GM06990 (cell line): Measurements from ENCODE around the gene GRHPR.

Experiments used
- DNase-seq: peaks from one replicate; pipeline ENCODE4 v3.0.0-alpha.2; 2011; ENCODE audit not compliant: insufficient read length; ENCODE audit errors: extremely low read depth
- H3K27me3 ChIP-seq: replicated peaks from 2 replicates; pipeline ENCODE4 v1.6.0; 2011; ENCODE audit warnings: low read length; ENCODE audit not compliant: control insufficient read depth, insufficient read depth
- H3K36me3 ChIP-seq: 2 replicates; pipeline ENCODE4 v1.5.1; 2011; ENCODE audit warnings: low read length; ENCODE audit not compliant: control insufficient read depth, insufficient read depth
- H3K4me3 ChIP-seq: replicated peaks from 2 replicates; pipeline ENCODE4 v1.5.1; 2011; ENCODE audit warnings: low read depth, mild to moderate bottlenecking, control low read depth, low read length
- TF ChIP-seq, protein P1 (sequence below): IDR thresholded peaks from 2 replicates; pipeline ENCODE4 v1.5.1; 2011; ENCODE audit warnings: low read length, control low read depth, mild to moderate bottlenecking, inconsistent platforms; ENCODE audit not compliant: insufficient read depth, poor library complexity, severe bottlenecking

Gene GRHPR

DNA sequence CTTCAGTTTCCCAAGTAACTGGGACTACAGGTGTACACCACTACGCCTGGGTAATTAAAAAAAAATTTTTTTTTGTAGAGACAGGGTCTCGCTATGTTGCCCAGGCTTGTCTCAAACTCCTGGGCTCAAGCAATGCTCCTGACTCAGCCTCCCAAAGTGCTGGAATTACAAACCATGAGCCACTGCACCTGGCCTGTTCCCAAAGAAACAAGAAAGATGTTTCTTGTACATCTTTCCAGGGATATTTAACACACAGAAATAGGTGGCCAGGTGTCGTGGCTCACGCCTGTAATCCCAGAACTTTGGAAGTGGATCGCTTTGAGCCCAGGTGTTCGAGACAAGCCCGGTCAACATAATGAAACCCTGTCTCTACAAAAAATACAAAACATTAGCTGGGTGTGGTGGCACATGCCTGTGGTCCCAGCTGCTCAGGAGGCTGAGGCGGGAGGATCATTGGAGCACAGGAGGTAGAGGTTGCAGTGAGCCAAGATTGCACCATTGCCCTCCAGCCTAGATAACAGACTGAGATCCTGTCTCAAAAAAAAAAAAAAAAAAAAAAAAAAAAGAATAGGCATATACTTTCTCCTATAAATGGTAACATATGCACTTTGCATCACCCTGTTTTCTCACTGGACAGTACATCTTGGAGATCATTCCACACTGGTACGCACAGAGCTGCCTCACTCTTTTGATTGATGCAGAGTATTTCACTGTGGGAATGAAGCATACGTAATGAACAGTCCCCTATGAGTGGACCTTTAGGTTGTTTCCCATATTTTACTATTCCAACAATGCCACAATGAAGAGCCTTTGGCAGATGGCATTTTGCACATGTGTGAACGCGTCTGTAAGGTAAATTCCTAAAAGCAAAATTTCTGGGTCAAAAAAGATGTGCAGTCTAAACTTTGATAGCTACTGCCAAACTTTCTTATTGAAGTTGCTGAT, 2.0 kb upstream of the GRHPR start:
- Histone ChIP-seq H3K36me3 (peaks cover 4% of the 10 kb centered on the region), H3K27me3 (no peaks in the 10 kb centered on the region), H3K4me3 (no peak overlapping the region)
- DNase-seq = no peak
- TF ChIP-seq, protein P1, sequence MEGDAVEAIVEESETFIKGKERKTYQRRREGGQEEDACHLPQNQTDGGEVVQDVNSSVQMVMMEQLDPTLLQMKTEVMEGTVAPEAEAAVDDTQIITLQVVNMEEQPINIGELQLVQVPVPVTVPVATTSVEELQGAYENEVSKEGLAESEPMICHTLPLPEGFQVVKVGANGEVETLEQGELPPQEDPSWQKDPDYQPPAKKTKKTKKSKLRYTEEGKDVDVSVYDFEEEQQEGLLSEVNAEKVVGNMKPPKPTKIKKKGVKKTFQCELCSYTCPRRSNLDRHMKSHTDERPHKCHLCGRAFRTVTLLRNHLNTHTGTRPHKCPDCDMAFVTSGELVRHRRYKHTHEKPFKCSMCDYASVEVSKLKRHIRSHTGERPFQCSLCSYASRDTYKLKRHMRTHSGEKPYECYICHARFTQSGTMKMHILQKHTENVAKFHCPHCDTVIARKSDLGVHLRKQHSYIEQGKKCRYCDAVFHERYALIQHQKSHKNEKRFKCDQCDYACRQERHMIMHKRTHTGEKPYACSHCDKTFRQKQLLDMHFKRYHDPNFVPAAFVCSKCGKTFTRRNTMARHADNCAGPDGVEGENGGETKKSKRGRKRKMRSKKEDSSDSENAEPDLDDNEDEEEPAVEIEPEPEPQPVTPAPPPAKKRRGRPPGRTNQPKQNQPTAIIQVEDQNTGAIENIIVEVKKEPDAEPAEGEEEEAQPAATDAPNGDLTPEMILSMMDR = no peak

DNA sequence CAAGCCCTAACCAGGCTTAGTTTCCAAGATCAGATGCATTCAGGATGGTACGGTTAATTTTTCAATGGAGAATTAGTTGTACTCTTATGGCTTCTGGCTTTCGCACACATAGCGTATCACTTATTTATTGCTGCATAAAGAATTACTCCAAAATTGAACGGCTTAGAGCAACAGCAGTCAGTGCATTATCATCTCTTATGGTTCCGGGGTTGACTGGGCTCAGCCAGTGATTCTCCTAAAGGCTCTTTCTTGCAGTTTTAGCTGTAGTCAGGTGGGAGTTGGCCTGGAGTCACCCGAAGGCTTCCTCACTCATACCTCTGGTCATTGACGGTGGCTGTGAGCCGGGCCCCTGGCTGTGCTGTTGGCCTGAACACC, 595 bp upstream of the GRHPR start:
- TF ChIP-seq, protein P1 = no peak
- Histone ChIP-seq H3K36me3 (peaks cover 10% of the 10 kb centered on the region), H3K4me3 (peak overlapping the region; percentile 93), H3K27me3 (no peaks in the 10 kb centered on the region)
- DNase-seq = no peak

DNA sequence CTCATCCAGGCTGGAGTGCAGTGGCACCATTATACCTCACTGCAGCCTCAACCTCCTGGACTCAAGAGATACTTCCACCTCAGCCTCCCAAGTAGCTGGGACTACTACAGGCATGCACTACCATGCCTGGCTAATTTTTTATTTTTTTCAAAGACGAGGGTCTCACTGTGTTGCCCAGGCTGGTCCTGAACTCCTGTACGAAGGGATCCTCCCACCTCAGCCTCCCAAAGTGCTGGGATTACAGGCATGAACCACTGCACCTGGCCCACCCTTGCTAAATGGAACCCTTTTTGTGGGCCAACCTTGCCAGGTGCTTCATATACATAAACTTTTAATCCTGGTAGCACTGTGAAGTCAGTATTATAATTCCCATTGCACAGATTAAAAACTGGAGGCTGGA, 1.0 kb downstream of the GRHPR start:
- DNase-seq = no peak
- TF ChIP-seq, protein P1 = no peak
- Histone ChIP-seq H3K4me3 (peak overlapping the region; percentile 93), H3K27me3 (no peaks in the 10 kb centered on the region), H3K36me3 (peaks cover 24% of the 10 kb centered on the region)

DNA sequence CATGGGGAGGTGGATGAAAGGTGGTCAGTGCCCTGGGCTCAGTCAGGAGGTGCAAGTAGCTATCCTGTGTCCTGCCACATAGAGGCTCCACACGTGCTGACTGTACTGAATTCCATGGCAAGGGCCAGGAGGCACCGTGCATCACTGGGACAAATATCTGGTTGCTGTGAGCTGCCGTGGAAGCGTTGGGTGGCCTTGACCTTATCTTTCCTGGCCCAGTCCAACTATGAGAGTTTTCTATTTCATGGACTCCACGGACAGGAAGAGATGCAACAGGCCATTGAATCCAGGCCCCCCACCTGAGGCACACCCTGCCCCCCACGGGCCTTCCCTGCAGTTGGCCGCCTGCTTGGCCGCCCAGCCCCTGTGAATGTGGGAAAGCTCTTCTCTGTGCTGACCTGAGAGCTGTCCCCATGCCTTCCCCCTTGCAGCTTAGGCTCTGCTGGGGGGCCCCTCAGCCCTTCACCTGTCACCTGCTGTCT, 1.7 kb downstream of the GRHPR start:
- TF ChIP-seq, protein P1 = no peak
- H3K36me3 ChIP-seq = peaks cover 31% of the 10 kb centered on the region
- H3K27me3 ChIP-seq = no peaks in the 10 kb centered on the region
- peak overlapping the region; percentile 93 for H3K4me3 ChIP-seq
- no peak for DNase-seq

DNA sequence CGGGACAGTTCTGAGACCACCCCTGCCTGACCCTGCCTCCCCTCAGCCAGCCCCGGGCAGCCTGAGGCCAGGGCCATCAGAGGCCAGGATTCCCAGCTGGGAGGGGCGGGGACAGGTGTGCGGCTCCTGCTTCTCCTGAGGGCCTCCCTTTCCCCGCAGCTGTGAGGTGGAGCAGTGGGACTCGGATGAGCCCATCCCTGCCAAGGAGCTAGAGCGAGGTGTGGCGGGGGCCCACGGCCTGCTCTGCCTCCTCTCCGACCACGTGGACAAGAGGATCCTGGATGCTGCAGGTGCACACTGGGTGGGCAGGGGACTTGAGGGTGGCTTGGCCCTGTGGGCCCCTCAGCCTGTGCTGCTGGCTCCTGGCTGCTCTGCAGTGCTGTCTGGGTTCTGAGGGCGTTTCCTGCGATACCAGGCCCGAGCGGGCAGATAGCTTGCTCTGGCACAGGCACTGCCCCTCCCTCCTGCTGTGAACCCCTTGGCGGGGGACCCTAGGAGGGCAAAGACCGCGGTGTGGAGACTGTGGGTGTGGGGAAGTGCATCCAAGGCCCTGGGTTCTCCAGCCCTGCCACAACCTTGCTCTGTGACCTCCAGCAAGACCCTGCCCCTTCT, 2.3 kb downstream of the GRHPR start:
- H3K4me3 ChIP-seq = peak overlapping the region; percentile 93; the same call in 1 of the 2 replicates
- DNase-seq = no peak
- peaks cover 33% of the 10 kb centered on the region for H3K36me3 ChIP-seq
- no peaks in the 10 kb centered on the region for H3K27me3 ChIP-seq
- TF ChIP-seq, protein P1 = no peak
